GM12864 (cell line): Measurements from ENCODE around the gene DIS3L.
"Not testable (repeated sequence)": the region's sequence is repeated elsewhere in the genome, so short reads cannot be mapped to it uniquely, and the experiment has no call there.

Experiments
- DNase-seq: peaks from one replicate; pipeline ENCODE4 v3.0.0-alpha.2; 2011; ENCODE audit warnings: low read depth
- H3K4me3 ChIP-seq: 2 replicates; pipeline ENCODE4 v1.5.1; 2011; ENCODE audit warnings: mild to moderate bottlenecking, low read depth, low read length, control low read depth
- CTCF ChIP-seq: IDR thresholded peaks from 2 replicates; pipeline ENCODE4 v1.5.1; 2011; ENCODE audit warnings: low read depth, mild to moderate bottlenecking, moderate library complexity, low read length, control low read depth, inconsistent platforms; ENCODE audit errors: missing control alignments

The DIS3L gene

GRCh38 chr15:66298803-66299251, 5.5 kb downstream of the DIS3L start:
- no peak overlapping the region for H3K4me3 ChIP-seq
- no peak for DNase-seq
- TF ChIP-seq CTCF, result no peak

- no peak for TF ChIP-seq CTCF
- no peak for DNase-seq
- no peak overlapping the region for H3K4me3 ChIP-seq
Observed at GRCh38 chr15:66302489-66303278, 9.3 kb downstream of the DIS3L start.

- not testable (repeated sequence) for DNase-seq, H3K4me3 ChIP-seq
Observed at GRCh38 chr15:66304425-66304824, 11.1 kb downstream of the DIS3L start.

GRCh38 chr15:66306381-66306780, 13.0 kb downstream of the DIS3L start:
- DNase-seq, result no peak
- no peak for TF ChIP-seq CTCF
- no peak overlapping the region for H3K4me3 ChIP-seq

- no peak for DNase-seq
- no peak overlapping the region for H3K4me3 ChIP-seq
- TF ChIP-seq CTCF, result no peak
Observed at GRCh38 chr15:66308531-66308930, 15.2 kb downstream of the DIS3L start.

GRCh38 chr15:66309828-66310227, 16.5 kb downstream of the DIS3L start:
- TF ChIP-seq CTCF, result no peak
- DNase-seq, result no peak

GRCh38 chr15:66310786-66311185, 17.4 kb downstream of the DIS3L start:
- TF ChIP-seq CTCF, result no peak
- no peak for DNase-seq
- H3K4me3 ChIP-seq, result no peak overlapping the region

More at GRCh38 chr15:66309828-66310227, 16.5 kb downstream of the DIS3L start:
- no peak overlapping the region for H3K4me3 ChIP-seq
